ENCODE results near the gene WDR53.
A peak's percentile ranks its signal among the peaks of the same experiment; 100 is the strongest.

DNA sequence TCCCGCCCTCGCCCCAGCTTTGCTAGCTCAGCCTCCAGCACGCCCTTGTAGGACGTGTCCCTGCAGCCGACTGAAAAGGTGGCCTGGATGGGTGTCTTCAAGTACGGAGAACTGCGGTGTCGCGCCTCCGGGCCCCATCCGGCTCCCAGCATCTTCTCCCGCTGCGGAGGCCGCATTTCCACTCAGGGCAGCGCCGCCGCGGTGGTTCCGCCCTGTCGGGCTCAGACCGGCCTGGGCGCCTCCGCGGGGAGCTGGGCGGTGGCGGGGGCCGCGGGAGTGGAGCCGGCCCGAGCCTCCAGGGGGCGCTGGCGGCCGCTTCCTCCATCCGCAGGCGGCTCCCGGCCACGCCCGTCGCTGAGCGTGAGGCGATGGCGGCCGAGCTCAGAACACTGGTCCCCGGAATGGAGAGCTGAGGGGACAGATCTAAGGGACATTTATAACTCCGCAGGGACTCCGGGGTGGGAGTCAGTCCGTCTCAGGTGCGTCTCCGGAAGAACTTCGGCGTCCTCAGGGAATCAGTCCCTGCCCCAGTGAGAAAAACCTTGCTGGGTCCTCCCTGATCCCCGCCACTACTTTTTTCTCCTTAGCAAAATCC, 39.6 kb downstream of the WDR53 start:
- TF ChIP-seq CTCF (IDR thresholded peaks at IDR 0.05): peak; percentile 44 to 74 (median 56)
- no peak for TF ChIP-seq POLR2A (IDR thresholded peaks at IDR 0.05)

All from Peyer's patch (tissue), 4 donors.